Liver (tissue), 9 donors: ENCODE results near the gene NMNAT2. TPM values are rescaled to one million over a fixed set of nuclear protein-coding genes. Genes with fewer than 3 reads are reported as not detected.

ENCODE experiments used
- DNase-seq: peaks from one replicate; pipeline ENCODE4 v3.0.0-alpha.2; 2017; ENCODE audit warnings: low spot score
- H3K27ac ChIP-seq, 2 donors: one replicate each; pipeline ENCODE4 v1.7.0; 2013; ENCODE audit warnings: inconsistent platforms in 2 of 2, low read length in 2 of 2, control low read depth in 1 of 2, low read depth in 1 of 2, mild to moderate bottlenecking in 1 of 2
- H3K27me3 ChIP-seq, 4 donors: one replicate each; pipeline versions ENCODE4 v1.6.1 to v1.7.0; 2013; ENCODE audit warnings: low read length in 3 of 4, inconsistent platforms in 1 of 4, mild to moderate bottlenecking in 1 of 4, moderate library complexity in 1 of 4; ENCODE audit not compliant: control insufficient read depth in 4 of 4, insufficient read depth in 4 of 4
- H3K36me3 ChIP-seq, 4 donors: one replicate each; pipeline versions ENCODE4 v1.6.1 to v1.7.0; 2013; ENCODE audit warnings: low read length in 3 of 4, mild to moderate bottlenecking in 3 of 4, low read depth in 1 of 4, moderate library complexity in 1 of 4; ENCODE audit not compliant: control insufficient read depth in 4 of 4, insufficient read depth in 3 of 4
- H3K4me1 ChIP-seq, 4 donors: one replicate each; pipeline versions ENCODE4 v1.6.1 to v1.7.0; 2013; ENCODE audit warnings: low read length in 3 of 4, mild to moderate bottlenecking in 3 of 4, moderate library complexity in 1 of 4; ENCODE audit not compliant: control insufficient read depth in 4 of 4, insufficient read depth in 4 of 4
- H3K4me3 ChIP-seq, 3 donors: one replicate each; pipeline versions ENCODE4 v1.6.1 to v1.7.0; 2013; ENCODE audit warnings: low read length in 3 of 3, control low read depth in 1 of 3, low read depth in 1 of 3, mild to moderate bottlenecking in 1 of 3
- H3K9ac ChIP-seq, 2 donors: one replicate each; pipeline ENCODE4 v1.7.0; 2013; ENCODE audit warnings: low read length in 2 of 2, mild to moderate bottlenecking in 2 of 2, moderate library complexity in 2 of 2, control low read depth in 1 of 2, low read depth in 1 of 2
- H3K9me3 ChIP-seq, 4 donors: one replicate each; pipeline versions ENCODE4 v1.6.1 to v1.7.0; 2013; ENCODE audit warnings: low read length in 3 of 4; ENCODE audit not compliant: control insufficient read depth in 4 of 4
- CTCF ChIP-seq: fragments of 150-350 bp; IDR thresholded peaks from 2 replicates; pipeline ENCODE4 v1.5.1; 2017; ENCODE audit warnings: improper control_type of control experiment, low read depth, low read length; ENCODE audit not compliant: missing input control
- EGR1 ChIP-seq, 2 donors: IDR thresholded peaks; 2 replicates each; pipeline ENCODE4 v1.6.1; 2016 to 2018; ENCODE audit warnings: antibody characterized with exemption in 2 of 2, low read depth in 2 of 2
- FOXA2 ChIP-seq: IDR thresholded peaks from 2 replicates; pipeline ENCODE4 v1.6.1; 2016; ENCODE audit warnings: antibody characterized with exemption
- GABPA ChIP-seq, 2 donors: IDR thresholded peaks in 1 of 2; conservative IDR thresholded peaks in 1 of 2; 2 replicates each; pipeline ENCODE4 v1.6.1; 2016; ENCODE audit warnings: antibody characterized with exemption in 2 of 2, mild to moderate bottlenecking in 1 of 2, moderate library complexity in 1 of 2
- HNF4A ChIP-seq, 2 donors: conservative IDR thresholded peaks; 2 replicates each; pipeline ENCODE4 v1.6.1; 2016; ENCODE audit warnings: antibody characterized with exemption in 2 of 2, mild to moderate bottlenecking in 2 of 2
- HNF4G ChIP-seq: IDR thresholded peaks from 2 replicates; pipeline ENCODE4 v1.6.1; 2016; ENCODE audit warnings: antibody characterized with exemption
- JUND ChIP-seq, 2 donors: IDR thresholded peaks; 2 replicates each; pipeline ENCODE4 v1.6.1; 2016; ENCODE audit warnings: antibody characterized with exemption in 2 of 2
- NR2F2 ChIP-seq: IDR thresholded peaks from 2 replicates; pipeline ENCODE4 v1.6.1; 2016; ENCODE audit warnings: antibody characterized with exemption
- RAD21 ChIP-seq, 2 donors: IDR thresholded peaks; 2 replicates each; pipeline ENCODE4 v1.6.1; 2016; ENCODE audit warnings: antibody characterized with exemption in 2 of 2, mild to moderate bottlenecking in 2 of 2
- REST ChIP-seq: IDR thresholded peaks from 2 replicates; pipeline ENCODE4 v1.6.1; 2016; ENCODE audit warnings: antibody characterized with exemption, mild to moderate bottlenecking
- RXRA ChIP-seq, 2 donors: IDR thresholded peaks; 2 replicates each; pipeline ENCODE4 v1.6.1; 2017 to 2018; ENCODE audit warnings: antibody characterized with exemption in 2 of 2, mild to moderate bottlenecking in 1 of 2
- SP1 ChIP-seq: IDR thresholded peaks from 2 replicates; pipeline ENCODE4 v1.6.1; 2018; ENCODE audit warnings: antibody characterized with exemption, mild to moderate bottlenecking
- TAF1 ChIP-seq: conservative IDR thresholded peaks from 2 replicates; pipeline ENCODE4 v1.6.1; 2016; ENCODE audit warnings: antibody characterized with exemption, mild to moderate bottlenecking
- YY1 ChIP-seq: IDR thresholded peaks from 2 replicates; pipeline ENCODE4 v1.6.1; 2016; ENCODE audit warnings: antibody characterized with exemption, mild to moderate bottlenecking
- ZBTB33 ChIP-seq: IDR thresholded peaks from 2 replicates; pipeline ENCODE4 v1.6.1; 2016; ENCODE audit warnings: antibody characterized with exemption
- WGBS: extraction: QIAGEN DNeasy Blood & Tissue Kit; methylation state at CpG from one replicate; pipeline ENCODE4 v1.1.7; 2013; 5-methylcytosine and 5-hydroxymethylcytosine counted together
- polyA plus RNA-seq, 2 donors: library from polyadenylated mRNA; stranded (reverse) in 1 of 2; unstranded in 1 of 2; fragments of 200-250 nt in 1 of 2; fragments of >200 nt in 1 of 2; fragmentation: Nextera tagmentation in 1 of 2; extraction: Ambion mirVana in 1 of 2; gene quantifications; one replicate each; pipeline versions ENCODE4 v1.2.1 to v1.2.3, GENCODE V29; 2013 to 2015
- total RNA-seq, 2 donors: library from RNA; depleted of rRNA; stranded (reverse); fragments of >200 nt; gene quantifications; one replicate each; pipeline ENCODE4 v1.2.3, GENCODE V29; 2014
- donor health status: healthy.
- donor health status: healthy.
- donor health status: healthy.
- donor health status: healthy.
- donor health status: healthy.

Gene NMNAT2
- total and polyA plus RNA-seq, 4 donors = under 0.01 to 0.07 (median 0.05) TPM; not detected in 1

- Histone ChIP-seq H3K4me3 (no peak overlapping the region), H3K27me3 (no peaks in the 10 kb centered on the region), H3K27ac (no peak overlapping the region), H3K36me3 (no peaks in the 10 kb centered on the region), H3K9me3 (no peaks in the 10 kb centered on the region), H3K9ac (no peak overlapping the region), H3K4me1 (no peaks in the 10 kb centered on the region)
- no peak for DNase-seq
- WGBS = 85% methylated on average over 2 of the region's 2 CpGs
- TF ChIP-seq FOXA2 (no peak), NR2F2 (no peak), EGR1 (IDR thresholded peaks at IDR 0.05; ENCODE audit: low read depth in 2 of 2) (no peak), ZBTB33 (no peak), RXRA (IDR thresholded peaks at IDR 0.05) (no peak), RAD21 (IDR thresholded peaks at IDR 0.05) (no peak), YY1 (no peak), GABPA (IDR thresholded peaks at IDR 0.05 in 1 of 2, conservative IDR thresholded peaks at IDR 0.05 in 1 of 2) (no peak), CTCF (no peak), HNF4A (conservative IDR thresholded peaks at IDR 0.05) (no peak), JUND (IDR thresholded peaks at IDR 0.05) (no peak), TAF1 (no peak), REST (no peak), SP1 (no peak)
Observed at GRCh38 chr1:183394435-183394834, 23.7 kb downstream of the NMNAT2 start.

- H3K9me3 ChIP-seq = no peaks in the 10 kb centered on the region
- H3K4me1 ChIP-seq = no peaks in the 10 kb centered on the region
- 76% methylated on average over 1 of the region's 1 CpG for WGBS
- H3K27me3 ChIP-seq = no peaks in the 10 kb centered on the region
- H3K36me3 ChIP-seq = no peaks in the 10 kb centered on the region
- H3K27ac ChIP-seq = no peak overlapping the region
- no peak for DNase-seq
- H3K4me3 ChIP-seq = no peak overlapping the region
- no peak overlapping the region for H3K9ac ChIP-seq
- no peak for TF ChIP-seq REST
- TF ChIP-seq HNF4G = no peak
- no peak for TF ChIP-seq TAF1
- TF ChIP-seq FOXA2 = no peak
- no peak for TF ChIP-seq NR2F2
- no peak for TF ChIP-seq HNF4A (conservative IDR thresholded peaks at IDR 0.05)
- no peak for TF ChIP-seq GABPA (IDR thresholded peaks at IDR 0.05 in 1 of 2, conservative IDR thresholded peaks at IDR 0.05 in 1 of 2)
- no peak for TF ChIP-seq YY1
- no peak for TF ChIP-seq EGR1 (IDR thresholded peaks at IDR 0.05; ENCODE audit: low read depth in 2 of 2)
- no peak for TF ChIP-seq JUND (IDR thresholded peaks at IDR 0.05)
- no peak for TF ChIP-seq ZBTB33
- no peak for TF ChIP-seq CTCF
- no peak for TF ChIP-seq RAD21 (IDR thresholded peaks at IDR 0.05)
Observed at GRCh38 chr1:183391863-183392262, 26.3 kb downstream of the NMNAT2 start.
